GM18520 (cell line): ENCODE data around the gene EFNA5.

Source experiments
- ATAC-seq: cut with Tn5 transposase; IDR thresholded peaks from one replicate; pipeline ENCODE4 v1.9.1; 2021; ENCODE audit not compliant: unreplicated experiment

Gene EFNA5

GRCh38 chr5:107403228-107403953, 267.3 kb downstream of the EFNA5 start:
- no peak for ATAC-seq

GRCh38 chr5:107402434-107403227, 268.1 kb downstream of the EFNA5 start:
- ATAC-seq, result no peak

- no peak for ATAC-seq
Observed at GRCh38 chr5:107401470-107402122, 269.1 kb downstream of the EFNA5 start.

- ATAC-seq, result no peak
Observed at GRCh38 chr5:107400328-107400727, 270.4 kb downstream of the EFNA5 start.

- no peak for ATAC-seq
Observed at GRCh38 chr5:107398703-107399102, 272.0 kb downstream of the EFNA5 start.

GRCh38 chr5:107396351-107396690, 274.4 kb downstream of the EFNA5 start:
- peak; percentile 31 for ATAC-seq

- ATAC-seq, result peak; percentile 79
Observed at GRCh38 chr5:107395632-107396350, 274.9 kb downstream of the EFNA5 start.

GRCh38 chr5:107393851-107394250, 276.9 kb downstream of the EFNA5 start:
- no peak for ATAC-seq

- ATAC-seq, result no peak
Observed at GRCh38 chr5:107391787-107392186, 278.9 kb downstream of the EFNA5 start.

GRCh38 chr5:107389775-107390148, 281.0 kb downstream of the EFNA5 start:
- no peak for ATAC-seq

- peak; percentile 85 for ATAC-seq
Observed at GRCh38 chr5:107389130-107389774, 281.5 kb downstream of the EFNA5 start.

- peak; percentile 35 for ATAC-seq
Observed at GRCh38 chr5:107388141-107388861, 282.4 kb downstream of the EFNA5 start.

GRCh38 chr5:107387526-107388140, 283.1 kb downstream of the EFNA5 start:
- no peak for ATAC-seq

- ATAC-seq, result no peak
Observed at GRCh38 chr5:107385708-107386107, 285.0 kb downstream of the EFNA5 start.

GRCh38 chr5:107384256-107384655, 286.5 kb downstream of the EFNA5 start:
- ATAC-seq, result no peak

- no peak for ATAC-seq
Observed at GRCh38 chr5:107383414-107383813, 287.3 kb downstream of the EFNA5 start.

- no peak for ATAC-seq
Observed at GRCh38 chr5:107381189-107381856, 289.4 kb downstream of the EFNA5 start.

GRCh38 chr5:107380654-107381053, 290.1 kb downstream of the EFNA5 start:
- no peak for ATAC-seq

GRCh38 chr5:107378218-107378899, 292.4 kb downstream of the EFNA5 start:
- ATAC-seq, result no peak
